Large intestine (tissue), 3 donors: ENCODE data around the gene PCBP3. TPM values are rescaled to one million over a fixed set of nuclear protein-coding genes. Genes with fewer than 3 reads are reported as not detected.

Source experiments
- DNase-seq, 2 donors: peaks; one replicate each; pipeline versions ENCODE4 v3.0.0 to v3.0.0-alpha.2; 2013
- H3K27ac ChIP-seq: one replicate; pipeline ENCODE4 v1.5.1; 2013; ENCODE audit warnings: low read length
- H3K27me3 ChIP-seq: 2 replicates; pipeline ENCODE4 v1.6.1; 2013; ENCODE audit warnings: low read length; ENCODE audit not compliant: control insufficient read depth, insufficient read depth
- H3K36me3 ChIP-seq: 2 replicates; pipeline ENCODE4 v1.6.1; 2013; ENCODE audit warnings: low read length; ENCODE audit not compliant: control insufficient read depth, insufficient read depth
- H3K4me1 ChIP-seq: one replicate; pipeline ENCODE4 v1.6.1; 2013; ENCODE audit warnings: low read length; ENCODE audit not compliant: control insufficient read depth, insufficient read depth
- H3K4me3 ChIP-seq: one replicate; pipeline ENCODE4 v1.5.1; 2013; ENCODE audit warnings: low read length
- H3K9me3 ChIP-seq: one replicate; pipeline ENCODE4 v1.6.1; 2013; ENCODE audit warnings: mild to moderate bottlenecking, low read depth, low read length, moderate library complexity; ENCODE audit not compliant: control insufficient read depth
- WGBS: methylation state at CpG from one replicate; pipeline ENCODE4 v1.1.5; 2013; ENCODE audit warnings: low lambda C conversion rate; ENCODE audit not compliant: insufficient coverage; 5-methylcytosine and 5-hydroxymethylcytosine counted together
- polyA plus RNA-seq: library from polyadenylated mRNA; unstranded; fragments of 120-200 nt; gene quantifications from one replicate; pipeline ENCODE4 v1.2.1, GENCODE V29; 2013

Gene PCBP3
- polyA plus RNA-seq, 1 donor: 7.4 TPM

DNA sequence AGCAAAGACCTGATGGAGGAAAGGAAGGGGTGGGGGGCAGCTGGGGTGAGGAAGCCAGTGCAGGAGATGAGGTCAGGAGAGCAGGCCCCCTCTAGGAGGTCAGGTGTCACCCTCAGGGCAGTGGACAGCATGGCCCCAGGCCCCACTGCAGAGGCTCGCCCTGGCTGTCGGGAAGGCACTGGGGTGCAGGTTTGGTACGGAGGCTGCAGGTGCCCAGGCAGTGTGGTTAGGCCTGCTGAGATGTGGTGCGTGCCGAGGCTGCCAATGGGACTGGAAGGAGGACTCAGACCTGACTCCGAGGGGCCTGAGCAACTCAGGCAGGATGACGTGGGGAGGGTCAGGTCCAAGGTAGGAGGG lies 82.3 kb downstream of the PCBP3 start:
- DNase-seq: no peak
- no peaks in the 10 kb centered on the region for H3K4me1 ChIP-seq
- no peaks in the 10 kb centered on the region for H3K9me3 ChIP-seq
- H3K27ac ChIP-seq: no peak overlapping the region
- WGBS: no CpG with 5 or more reads among the region's 7 CpGs
- H3K4me3 ChIP-seq: no peak overlapping the region
- no peaks in the 10 kb centered on the region for H3K36me3 ChIP-seq
- H3K27me3 ChIP-seq: no peaks in the 10 kb centered on the region

DNA sequence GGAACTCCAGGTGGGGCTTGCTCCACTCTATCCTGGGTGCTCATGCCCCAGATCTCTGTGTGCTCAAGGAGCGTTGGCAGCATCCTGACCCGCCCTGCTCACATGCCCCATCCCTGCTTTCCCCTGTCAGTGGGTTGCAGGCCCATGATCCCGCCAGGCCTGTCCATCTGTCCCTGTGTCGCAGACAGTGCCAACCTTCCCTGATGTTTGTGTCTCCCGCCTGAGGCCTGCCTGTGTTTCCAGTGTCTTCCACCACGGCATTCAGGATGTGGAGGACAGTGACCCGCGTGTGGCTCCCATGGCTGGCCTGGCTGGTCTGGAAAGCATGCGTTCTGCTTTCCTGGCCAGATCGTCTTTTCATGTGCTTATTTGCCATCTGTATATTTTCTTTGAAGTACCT lies 82.9 kb downstream of the PCBP3 start:
- no peak for DNase-seq
- H3K27ac ChIP-seq: no peak overlapping the region
- H3K36me3 ChIP-seq: no peaks in the 10 kb centered on the region
- H3K4me1 ChIP-seq: no peaks in the 10 kb centered on the region
- no peaks in the 10 kb centered on the region for H3K9me3 ChIP-seq
- H3K27me3 ChIP-seq: no peaks in the 10 kb centered on the region
- 93% methylated on average over 2 of the region's 10 CpGs for WGBS
- no peak overlapping the region for H3K4me3 ChIP-seq

DNA sequence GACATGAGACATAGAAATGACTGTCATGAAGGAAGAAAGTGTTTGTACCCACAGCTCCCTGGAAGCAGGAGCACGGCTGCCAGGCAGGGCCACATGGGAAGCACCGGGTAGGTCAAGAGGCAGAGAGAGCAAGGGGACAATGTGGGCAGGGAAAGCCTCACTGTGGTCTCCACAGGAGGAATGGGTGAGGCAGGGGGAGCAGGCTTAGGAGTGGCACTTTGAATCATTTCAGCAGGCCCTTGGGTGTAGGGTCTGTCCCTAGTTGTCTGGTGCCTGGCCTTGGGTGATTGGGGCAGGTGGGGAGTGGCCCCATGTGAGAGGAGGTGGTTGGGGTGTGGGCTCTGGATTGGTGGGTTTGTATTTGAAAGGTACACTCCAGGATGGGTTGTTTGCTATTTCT lies 83.9 kb downstream of the PCBP3 start:
- no peak for DNase-seq
- Histone ChIP-seq H3K4me3 (no peak overlapping the region), H3K4me1 (no peaks in the 10 kb centered on the region), H3K36me3 (no peaks in the 10 kb centered on the region), H3K9me3 (no peaks in the 10 kb centered on the region), H3K27ac (no peak overlapping the region), H3K27me3 (no peaks in the 10 kb centered on the region)
- WGBS: no CpG with 5 or more reads among the region's 2 CpGs

DNA sequence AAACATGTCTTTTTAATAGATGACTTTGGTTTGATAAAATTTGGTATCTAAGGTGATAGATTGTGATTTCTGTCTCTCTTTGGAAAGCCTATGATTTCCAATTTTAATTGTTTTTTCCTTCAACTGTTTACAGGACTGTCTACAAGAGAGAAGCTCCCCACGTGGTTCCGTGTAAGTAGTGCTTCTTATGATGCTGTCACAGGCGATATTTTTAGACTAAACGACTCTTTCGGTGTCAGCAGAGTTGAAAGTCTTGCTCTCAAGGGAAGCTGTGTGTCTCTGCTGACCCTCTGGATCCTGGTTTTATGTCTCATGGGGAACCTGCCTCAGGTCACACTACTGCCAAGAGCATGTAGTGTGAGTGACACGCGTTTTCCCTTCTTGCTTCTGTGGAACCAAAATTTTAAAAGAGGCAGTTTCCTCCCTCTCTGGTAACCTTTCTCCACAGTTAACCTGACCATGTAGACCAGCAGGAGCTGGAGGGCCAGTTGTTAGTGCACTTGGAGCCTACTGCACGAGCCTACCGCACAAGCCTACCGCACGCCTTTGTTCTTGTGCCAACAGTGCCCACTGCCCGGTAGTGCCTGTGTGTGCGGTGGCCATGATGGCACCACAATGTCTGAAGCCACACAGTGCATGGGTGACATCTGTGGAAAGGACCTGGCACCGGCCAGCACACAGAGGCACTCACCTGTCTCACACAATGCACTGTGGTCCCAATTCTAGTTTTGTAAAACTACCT lies 91.9 kb downstream of the PCBP3 start:
- WGBS: 100% methylated on average over 1 of the region's 14 CpGs
- DNase-seq: no peak

DNA sequence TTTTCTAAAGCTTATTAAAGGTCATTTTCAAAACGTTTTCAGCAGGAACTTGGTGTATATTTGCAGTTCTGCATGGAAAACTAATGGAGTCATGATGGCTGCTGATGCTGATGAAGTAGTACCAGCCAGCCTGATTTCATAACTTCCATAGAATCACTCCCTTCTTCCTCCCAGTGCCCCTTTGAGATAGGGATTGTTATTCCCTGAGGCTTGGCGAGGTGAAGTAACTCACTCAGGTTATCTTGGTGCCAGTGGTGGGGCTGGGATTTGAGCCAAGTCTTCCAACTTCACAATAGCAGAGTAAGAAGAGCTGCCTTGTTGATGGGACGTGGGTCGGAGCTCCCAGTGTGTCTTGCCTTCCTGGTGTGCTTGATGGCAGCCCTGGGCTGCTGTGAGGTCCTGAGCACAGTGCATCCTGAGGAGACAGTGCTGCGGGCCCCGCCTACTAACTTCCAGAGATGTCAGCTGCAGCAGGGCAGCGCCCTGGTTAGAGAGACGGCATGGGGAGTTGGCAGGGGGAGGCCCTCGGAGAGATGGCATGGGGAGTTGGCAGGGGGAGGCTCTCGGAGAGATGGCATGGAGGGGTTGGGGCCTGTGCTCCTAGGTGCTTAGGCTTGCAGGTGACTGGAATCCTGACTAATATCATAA lies 92.6 kb downstream of the PCBP3 start:
- H3K4me1 ChIP-seq: no peaks in the 10 kb centered on the region
- no peak overlapping the region for H3K27ac ChIP-seq
- no peaks in the 10 kb centered on the region for H3K36me3 ChIP-seq
- 83% methylated on average over 1 of the region's 10 CpGs for WGBS
- no peaks in the 10 kb centered on the region for H3K9me3 ChIP-seq
- DNase-seq: no peak
- no peak overlapping the region for H3K4me3 ChIP-seq
- no peaks in the 10 kb centered on the region for H3K27me3 ChIP-seq

More for the DNA sequence above, 91.9 kb downstream of the PCBP3 start:
- no peaks in the 10 kb centered on the region for H3K9me3 ChIP-seq
- no peak overlapping the region for H3K4me3 ChIP-seq
- no peak overlapping the region for H3K27ac ChIP-seq
- H3K36me3 ChIP-seq: no peaks in the 10 kb centered on the region
- H3K4me1 ChIP-seq: no peaks in the 10 kb centered on the region
- no peaks in the 10 kb centered on the region for H3K27me3 ChIP-seq

DNA sequence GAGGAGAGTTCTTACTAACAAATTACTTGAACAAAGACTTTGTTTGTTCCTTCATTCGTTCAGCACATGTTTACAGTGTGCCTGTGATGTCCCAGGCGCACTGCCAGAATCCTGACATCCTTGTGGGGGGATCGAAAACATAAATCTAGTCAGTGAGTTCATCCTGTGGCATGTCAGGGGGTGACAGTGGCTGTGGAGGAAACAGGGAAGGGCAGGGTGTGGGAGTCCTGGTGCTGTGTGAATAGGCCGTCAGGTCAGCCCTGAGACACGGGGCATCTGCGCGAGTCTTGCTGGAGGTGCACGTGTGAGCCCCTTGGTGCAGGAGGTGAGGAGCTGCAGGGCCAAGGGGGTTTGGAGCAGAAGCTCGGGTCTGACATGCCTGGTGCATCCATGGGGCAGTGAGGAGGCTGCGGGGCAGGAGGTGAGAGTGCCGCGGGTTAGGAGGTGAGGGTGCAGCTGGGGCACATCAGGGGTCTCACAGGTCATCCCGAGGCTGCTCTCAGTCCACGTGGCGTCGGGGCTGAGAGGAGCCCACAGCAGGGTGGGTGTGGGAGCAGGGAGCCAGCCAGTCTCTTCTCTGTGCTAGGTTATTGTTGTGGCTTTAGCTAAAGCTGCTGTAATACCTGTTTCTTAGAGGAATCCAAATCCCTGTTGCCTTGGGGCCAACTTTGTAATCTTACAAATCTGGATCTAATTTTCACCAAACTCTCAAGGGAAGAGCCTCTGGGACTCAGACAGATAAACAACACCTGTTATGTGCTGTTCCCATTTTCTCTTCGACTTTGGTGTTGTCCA lies 93.4 kb downstream of the PCBP3 start:
- Histone ChIP-seq H3K4me1 (no peaks in the 10 kb centered on the region), H3K27ac (no peak overlapping the region), H3K36me3 (no peaks in the 10 kb centered on the region), H3K4me3 (no peak overlapping the region), H3K9me3 (no peaks in the 10 kb centered on the region), H3K27me3 (no peaks in the 10 kb centered on the region)
- DNase-seq: no peak
- WGBS: 80% methylated on average over 1 of the region's 17 CpGs

DNA sequence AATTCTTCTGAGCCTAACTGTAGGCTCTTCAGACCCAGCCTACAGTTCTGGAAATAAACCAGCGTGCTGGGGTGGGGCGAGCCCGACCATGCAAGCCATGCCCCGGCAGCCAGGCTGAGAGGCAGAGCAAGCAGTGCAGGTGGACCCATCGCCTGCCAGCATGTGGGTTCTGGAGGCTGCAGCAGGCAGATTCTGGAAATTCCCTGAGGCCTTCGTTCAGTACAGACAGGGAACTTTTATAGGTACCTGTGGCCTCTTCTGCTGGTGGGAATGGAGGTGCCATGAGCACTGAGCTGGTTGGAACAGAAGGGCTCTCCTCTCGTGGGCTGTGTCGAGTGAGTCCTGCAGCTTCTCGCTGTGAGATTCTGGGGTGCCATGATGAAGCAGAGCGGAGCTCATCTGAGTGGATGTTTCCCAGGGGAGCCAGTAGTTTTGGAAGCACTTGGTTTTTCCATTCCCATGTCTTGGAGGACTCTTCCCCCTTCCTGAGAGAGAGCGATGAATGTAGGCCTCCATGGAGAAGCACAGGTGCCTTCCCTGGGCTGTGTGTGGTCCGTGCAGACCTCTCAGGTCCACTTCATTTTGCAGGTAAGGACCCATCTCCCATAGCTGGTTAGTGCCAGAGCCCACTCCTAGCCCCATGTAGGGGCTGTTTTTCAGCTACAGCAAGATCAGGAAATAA lies 94.1 kb downstream of the PCBP3 start:
- Histone ChIP-seq H3K27ac (no peak overlapping the region), H3K36me3 (no peaks in the 10 kb centered on the region), H3K9me3 (no peaks in the 10 kb centered on the region), H3K27me3 (no peaks in the 10 kb centered on the region), H3K4me1 (no peaks in the 10 kb centered on the region), H3K4me3 (no peak overlapping the region)
- no peak for DNase-seq
- WGBS: no CpG with 5 or more reads among the region's 12 CpGs

DNA sequence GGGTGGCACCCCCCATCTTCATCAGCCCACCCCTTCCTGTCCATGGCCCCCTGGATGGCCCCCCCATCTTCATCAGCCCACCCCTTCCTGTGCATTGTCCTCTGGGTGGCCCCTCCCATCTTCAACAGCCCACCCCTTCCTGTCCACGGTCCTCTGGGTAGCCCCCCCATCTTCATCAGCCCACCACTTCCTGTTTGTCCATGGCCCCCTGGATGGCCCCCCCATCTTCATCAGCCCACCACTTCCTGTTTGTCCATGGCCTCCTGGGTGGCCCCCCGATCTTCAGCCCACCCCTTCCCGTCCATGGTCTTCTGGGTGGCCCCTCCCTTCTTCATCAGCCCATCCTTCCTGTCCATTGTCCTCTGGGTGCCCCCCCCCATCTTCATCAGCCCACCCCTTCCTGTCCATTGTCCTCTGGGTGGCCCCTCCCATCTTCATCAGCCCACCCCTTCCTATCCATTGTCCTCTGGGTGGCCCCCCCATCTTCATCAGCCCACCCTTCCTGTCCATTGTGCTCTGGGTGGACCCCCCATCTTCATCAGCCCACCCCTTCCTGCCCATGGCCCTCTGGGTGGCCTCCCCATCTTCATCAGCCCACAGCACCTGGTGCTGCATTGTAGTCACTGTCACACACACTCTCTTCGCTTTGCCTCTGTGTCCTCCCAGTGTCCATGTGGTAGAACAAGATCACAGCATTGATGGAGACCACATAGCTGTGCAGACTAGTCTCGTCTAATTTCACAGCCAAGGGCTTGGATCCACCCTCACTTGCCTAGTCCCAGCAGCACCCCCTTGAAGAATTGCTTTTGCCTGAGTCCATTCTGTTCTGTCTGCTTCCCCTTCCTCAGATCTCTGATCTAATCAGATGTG lies 95.9 kb downstream of the PCBP3 start:
- DNase-seq: no peak
- no peak overlapping the region for H3K4me3 ChIP-seq
- no peaks in the 10 kb centered on the region for H3K27me3 ChIP-seq
- H3K27ac ChIP-seq: no peak overlapping the region
- no peaks in the 10 kb centered on the region for H3K4me1 ChIP-seq
- no peaks in the 10 kb centered on the region for H3K36me3 ChIP-seq
- WGBS: 100% methylated on average over 2 of the region's 5 CpGs
- no peaks in the 10 kb centered on the region for H3K9me3 ChIP-seq

DNA sequence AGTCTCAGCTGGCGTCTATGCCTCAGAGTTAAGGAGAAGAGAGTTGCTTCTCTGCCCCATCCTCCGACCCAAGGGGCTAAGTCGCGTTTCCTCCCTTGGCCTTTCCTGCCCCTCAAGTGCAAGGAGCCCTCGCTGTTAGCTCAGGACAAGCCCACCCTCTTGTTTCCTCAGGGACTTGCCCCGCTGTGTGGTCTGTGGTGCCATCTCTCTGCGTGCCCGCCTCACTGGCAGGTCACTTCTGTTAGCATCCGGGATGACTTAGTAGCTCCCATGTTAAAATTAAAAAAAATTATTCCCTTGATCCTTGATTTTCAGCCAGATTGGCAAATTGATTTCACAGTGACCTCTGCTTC lies 96.5 kb downstream of the PCBP3 start:
- Histone ChIP-seq H3K4me3 (no peak overlapping the region), H3K4me1 (no peaks in the 10 kb centered on the region), H3K27me3 (no peaks in the 10 kb centered on the region), H3K36me3 (no peaks in the 10 kb centered on the region), H3K27ac (no peak overlapping the region), H3K9me3 (no peaks in the 10 kb centered on the region)
- WGBS: no CpG with 5 or more reads among the region's 9 CpGs
- no peak for DNase-seq
